ENCODE data around the gene NBEAL2. TPM values are rescaled to one million over a fixed set of nuclear protein-coding genes. Genes with fewer than 3 reads are reported as not detected.
A peak's percentile ranks its signal among the peaks of the same experiment; 100 is the strongest.

Gene NBEAL2
- total and polyA plus RNA-seq, 8 donors, result 59.3 to 148 (median 84.3) TPM

DNA sequence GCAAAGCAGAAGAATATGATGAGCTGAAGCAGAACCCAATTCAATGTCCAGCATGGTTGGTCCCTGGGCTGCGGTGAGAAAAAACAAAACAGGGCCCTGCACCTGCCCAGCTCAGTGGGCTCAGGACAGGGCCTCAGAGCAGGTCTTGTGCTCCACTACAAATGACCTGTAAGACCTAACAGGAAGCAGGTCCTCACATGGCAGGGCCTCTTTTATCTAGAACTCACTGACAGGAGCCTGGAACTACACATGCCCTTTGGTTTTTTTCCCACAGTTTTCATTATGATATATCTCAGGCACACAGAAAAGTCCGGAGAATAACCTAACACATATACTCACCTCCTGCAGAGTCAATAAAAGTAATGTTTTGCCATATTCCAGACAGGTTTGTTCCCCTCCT, 41.3 kb upstream of the NBEAL2 start:
- H3K27ac ChIP-seq, result peak overlapping the region in 1 of 2 donors; percentile 87
- H3K4me3 ChIP-seq, result no peak overlapping the region
- H3K9me3 ChIP-seq, result no peaks in the 10 kb centered on the region
- TF ChIP-seq, protein P1, sequence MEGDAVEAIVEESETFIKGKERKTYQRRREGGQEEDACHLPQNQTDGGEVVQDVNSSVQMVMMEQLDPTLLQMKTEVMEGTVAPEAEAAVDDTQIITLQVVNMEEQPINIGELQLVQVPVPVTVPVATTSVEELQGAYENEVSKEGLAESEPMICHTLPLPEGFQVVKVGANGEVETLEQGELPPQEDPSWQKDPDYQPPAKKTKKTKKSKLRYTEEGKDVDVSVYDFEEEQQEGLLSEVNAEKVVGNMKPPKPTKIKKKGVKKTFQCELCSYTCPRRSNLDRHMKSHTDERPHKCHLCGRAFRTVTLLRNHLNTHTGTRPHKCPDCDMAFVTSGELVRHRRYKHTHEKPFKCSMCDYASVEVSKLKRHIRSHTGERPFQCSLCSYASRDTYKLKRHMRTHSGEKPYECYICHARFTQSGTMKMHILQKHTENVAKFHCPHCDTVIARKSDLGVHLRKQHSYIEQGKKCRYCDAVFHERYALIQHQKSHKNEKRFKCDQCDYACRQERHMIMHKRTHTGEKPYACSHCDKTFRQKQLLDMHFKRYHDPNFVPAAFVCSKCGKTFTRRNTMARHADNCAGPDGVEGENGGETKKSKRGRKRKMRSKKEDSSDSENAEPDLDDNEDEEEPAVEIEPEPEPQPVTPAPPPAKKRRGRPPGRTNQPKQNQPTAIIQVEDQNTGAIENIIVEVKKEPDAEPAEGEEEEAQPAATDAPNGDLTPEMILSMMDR (IDR thresholded peaks at IDR 0.05), result no peak
- peaks cover 0 to 39% of the 10 kb centered on the region in 2 donors for H3K36me3 ChIP-seq
- H3K27me3 ChIP-seq, result no peaks in the 10 kb centered on the region
- ATAC-seq (no peak), DNase-seq (no peak)
- H3K4me1 ChIP-seq, result peaks cover 43 to 85% of the 10 kb centered on the region in 2 donors
- intact Hi-C loops (cut with DNase I), result no loop called here

DNA sequence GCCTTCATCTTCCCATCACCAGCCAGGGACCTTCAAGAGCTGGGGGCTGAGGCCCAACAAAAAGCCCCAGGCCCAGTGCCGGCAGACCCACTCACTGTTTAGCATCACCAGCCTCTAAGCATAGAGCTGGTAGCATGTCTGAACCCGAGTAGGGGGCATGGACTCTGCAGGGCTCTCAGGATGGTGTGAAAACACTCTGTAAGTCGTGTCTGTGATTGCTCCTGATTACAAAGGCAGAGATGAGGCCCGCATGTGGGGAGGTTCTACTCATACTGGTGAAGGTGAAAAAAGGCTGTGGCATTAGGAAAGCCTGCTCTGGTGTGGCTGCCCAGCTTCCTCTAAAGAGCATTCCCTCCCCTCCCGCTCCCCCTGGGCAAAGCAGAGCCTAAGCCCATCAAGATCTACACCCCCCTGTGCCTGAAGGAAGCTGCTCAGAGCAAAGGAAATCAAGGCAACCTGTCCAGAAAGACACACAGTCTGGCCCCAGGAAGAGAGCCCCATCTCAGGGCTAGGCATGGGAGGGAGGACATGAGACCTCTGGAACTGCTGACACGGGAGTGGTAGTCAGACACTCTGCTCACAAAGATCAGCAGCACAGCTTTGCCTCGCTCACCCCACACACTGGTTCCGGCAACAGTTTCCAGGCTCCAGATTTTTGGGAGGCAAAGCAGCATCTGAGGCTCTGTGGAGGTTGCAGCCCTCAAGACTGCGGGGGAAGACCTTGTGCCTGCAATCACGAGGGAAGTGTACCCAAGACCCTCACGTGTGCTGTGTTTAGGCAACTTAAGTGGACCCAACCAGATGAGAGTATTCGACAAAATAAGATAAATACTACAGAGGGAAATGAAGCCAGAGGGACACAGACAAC, 39.7 kb upstream of the NBEAL2 start:
- no peaks in the 10 kb centered on the region for H3K9me3 ChIP-seq
- no peak for ATAC-seq
- H3K4me1 ChIP-seq, result peaks cover 29 to 85% of the 10 kb centered on the region in 2 donors
- H3K27me3 ChIP-seq, result no peaks in the 10 kb centered on the region
- intact Hi-C loops (cut with DNase I), result no loop called here
- peaks cover 0 to 39% of the 10 kb centered on the region in 2 donors for H3K36me3 ChIP-seq
- H3K27ac ChIP-seq, result peak overlapping the region in 1 of 2 donors; percentile 87
- peak in 1 of 4 donors; percentile 30 for DNase-seq
- TF ChIP-seq, protein P1 (IDR thresholded peaks at IDR 0.05), result no peak
- no peak overlapping the region for H3K4me3 ChIP-seq

DNA sequence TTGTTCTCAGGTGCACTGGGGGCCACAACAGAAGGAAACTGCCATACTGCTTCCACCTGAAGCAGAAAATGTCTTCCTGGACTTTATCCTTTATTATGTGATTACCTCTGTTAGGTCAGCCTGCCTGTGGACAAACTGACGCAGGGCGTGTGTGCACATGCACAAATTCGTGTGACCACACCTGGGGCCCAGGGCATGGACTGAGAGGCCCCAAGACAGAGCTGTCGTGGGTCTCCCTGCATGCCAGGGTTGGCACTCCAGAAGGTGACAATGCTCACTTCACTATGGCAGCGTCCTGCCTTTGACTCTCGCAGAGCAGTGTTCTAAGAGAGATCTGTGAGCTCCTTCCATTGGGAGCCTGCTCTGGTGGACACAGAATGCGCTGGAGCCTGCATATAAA, 37.4 kb upstream of the NBEAL2 start:
- peak overlapping the region; percentile 81 to 93 for H3K27ac ChIP-seq
- ATAC-seq, result no peak
- intact Hi-C loops (cut with DNase I), result no loop called here
- TF ChIP-seq, protein P1 (IDR thresholded peaks at IDR 0.05), result no peak
- H3K27me3 ChIP-seq, result no peaks in the 10 kb centered on the region
- H3K36me3 ChIP-seq, result peaks cover 0 to 29% of the 10 kb centered on the region in 2 donors
- no peak overlapping the region for H3K4me3 ChIP-seq
- H3K9me3 ChIP-seq, result no peaks in the 10 kb centered on the region
- H3K4me1 ChIP-seq, result peaks cover 27 to 85% of the 10 kb centered on the region in 2 donors
- peak in 1 of 4 donors; percentile 27 for DNase-seq

DNA sequence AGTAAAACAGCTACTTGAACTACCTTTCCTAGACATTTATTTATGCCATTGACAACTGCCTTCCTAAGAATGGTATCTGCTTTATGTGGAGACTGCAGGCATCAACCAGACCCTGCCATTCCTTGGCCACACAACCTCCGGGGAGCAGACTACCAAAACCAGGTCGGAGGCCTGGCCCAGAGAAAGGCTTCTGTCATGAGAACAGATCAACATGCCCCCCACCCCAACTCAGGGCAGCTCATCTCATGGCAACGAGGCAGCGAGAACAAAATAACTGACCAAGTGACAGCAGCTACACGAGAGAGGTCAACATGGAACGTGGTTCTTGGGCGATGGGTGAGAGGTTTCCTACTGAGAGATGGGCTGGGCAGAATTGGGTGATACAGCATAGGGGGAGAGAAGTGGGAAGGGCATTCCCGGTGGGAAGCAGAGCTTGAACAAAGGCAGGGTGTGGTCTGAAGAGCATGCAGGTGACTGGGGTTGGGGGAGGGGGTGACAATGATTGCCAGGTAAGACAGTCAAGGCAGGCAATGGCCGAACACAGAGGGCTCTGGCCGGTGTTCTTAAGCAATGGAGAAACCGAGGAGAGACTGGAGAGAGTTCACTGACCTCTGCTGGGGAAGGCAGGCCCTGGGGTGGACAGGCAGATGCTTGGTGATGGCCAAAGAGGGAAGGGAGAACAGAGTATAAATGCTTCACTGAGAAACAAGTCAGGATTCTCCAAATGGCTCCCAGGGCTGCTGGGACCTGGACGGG, 36.8 kb upstream of the NBEAL2 start:
- peaks cover 33 to 85% of the 10 kb centered on the region in 2 donors for H3K4me1 ChIP-seq
- DNase-seq, result peak in 1 of 4 donors; percentile 33
- intact Hi-C loops (cut with DNase I), result no loop called here
- no peaks in the 10 kb centered on the region for H3K27me3 ChIP-seq
- peak overlapping the region; percentile 81 to 93 for H3K27ac ChIP-seq
- no peak overlapping the region for H3K4me3 ChIP-seq
- peaks cover 0 to 23% of the 10 kb centered on the region in 2 donors for H3K36me3 ChIP-seq
- H3K9me3 ChIP-seq, result no peaks in the 10 kb centered on the region
- TF ChIP-seq, protein P1 (IDR thresholded peaks at IDR 0.05), result no peak
- no peak for ATAC-seq
